Activated B cell treated with CpG ODN at 0.5 μM for 24 hours (primary cell): Measurements from ENCODE around the gene COL23A1. TPM values are rescaled to one million over a fixed set of nuclear protein-coding genes. Genes with fewer than 3 reads are reported as not detected.

Experiments used
- ATAC-seq: fragments of 200-7000 bp; cut with Tn5 transposase; one replicate; pipeline ENCODE4 v1.10.0; 2021; ENCODE audit warnings: low read depth, mild to moderate bottlenecking, moderate library complexity
- CTCF ChIA-PET: fragments of 350-600 bp; sonication (Branson Sonifier 250); formaldehyde crosslinking; loops from one replicate; lab custom pipeline; 2021; ENCODE audit warnings: antibody characterized with exemption; lab: Charles Lee
- POLR2A ChIA-PET: fragments of 350-600 bp; sonication (Branson Sonifier 250); formaldehyde crosslinking; loops from one replicate; lab custom pipeline; 2021; ENCODE audit warnings: antibody characterized with exemption; lab: Charles Lee
- DNase-seq: peaks from one replicate; pipeline ENCODE4 v3.0.0; 2022
- H3K27ac Mint-ChIP-seq: one replicate; pipeline ENCODE4 v1.8.0; 2020; ENCODE audit warnings: mixed read lengths
- H3K27me3 Mint-ChIP-seq: one replicate; pipeline ENCODE4 v1.8.0; 2021; ENCODE audit warnings: mixed read lengths
- H3K36me3 Mint-ChIP-seq: one replicate; pipeline ENCODE4 v1.8.0; 2021; ENCODE audit warnings: low read depth, mixed read lengths
- H3K4me1 Mint-ChIP-seq: one replicate; pipeline ENCODE4 v1.8.0; 2021; ENCODE audit warnings: mixed read lengths
- H3K4me3 Mint-ChIP-seq: one replicate; pipeline ENCODE4 v1.8.0; 2020; ENCODE audit warnings: mild to moderate bottlenecking, mixed read lengths
- H3K9me3 Mint-ChIP-seq: one replicate; pipeline ENCODE4 v1.8.0; 2020; ENCODE audit warnings: mixed read lengths
- CTCF ChIP-seq: fragments of 200-600 bp; IDR thresholded peaks from one replicate; pipeline ENCODE4 v1.8.0; 2022; ENCODE audit warnings: antibody characterized with exemption, mild to moderate bottlenecking
- intact Hi-C: fragments of 100-400 bp; cut with micrococcal nuclease; formaldehyde crosslinking; loops from one replicate; pipeline ENCODE4 v1.15.1; 2024
- total RNA-seq: library from RNA; stranded (reverse); gene quantifications from 2 replicates; pipeline ENCODE4 v1.2.3, GENCODE V29; 2022

The COL23A1 gene
- total RNA-seq, 1 donor from 2014 or later: not detected

GRCh38 chr5:178383919-178384815 is 206.0 kb downstream of the COL23A1 start:
- Mint-ChIP-seq H3K27ac (no peak overlapping the region), H3K27me3 (peaks cover 17% of the 10 kb centered on the region), H3K4me3 (no peak overlapping the region), H3K9me3 (no peaks in the 10 kb centered on the region), H3K4me1 (no peaks in the 10 kb centered on the region), H3K36me3 (no peaks in the 10 kb centered on the region)
- intact Hi-C loops: no loop called here
- ChIA-PET CTCF (no interaction called here), POLR2A (no interaction called here)
- ATAC-seq (no peak), DNase-seq (no peak)
- no peak for TF ChIP-seq CTCF

GRCh38 chr5:178383301-178383918 is 206.8 kb downstream of the COL23A1 start:
- H3K9me3 Mint-ChIP-seq: no peaks in the 10 kb centered on the region
- no peak for DNase-seq
- POLR2A ChIA-PET: no interaction called here
- H3K4me1 Mint-ChIP-seq: no peaks in the 10 kb centered on the region
- no peaks in the 10 kb centered on the region for H3K36me3 Mint-ChIP-seq
- no peak overlapping the region for H3K27ac Mint-ChIP-seq
- peaks cover 16% of the 10 kb centered on the region for H3K27me3 Mint-ChIP-seq
- intact Hi-C loops: no loop called here
- CTCF ChIA-PET: no interaction called here
- TF ChIP-seq CTCF: no peak
- no peak overlapping the region for H3K4me3 Mint-ChIP-seq
- no peak for ATAC-seq

- no peak for DNase-seq
- Mint-ChIP-seq H3K4me1 (no peaks in the 10 kb centered on the region), H3K36me3 (no peaks in the 10 kb centered on the region), H3K27ac (no peak overlapping the region), H3K27me3 (peaks cover 12% of the 10 kb centered on the region), H3K9me3 (no peaks in the 10 kb centered on the region), H3K4me3 (no peak overlapping the region)
- ChIA-PET CTCF (no interaction called here), POLR2A (no interaction called here)
- intact Hi-C loops: no loop called here
- no peak for ATAC-seq
- TF ChIP-seq CTCF: no peak
Observed at GRCh38 chr5:178382754-178383164, 207.4 kb downstream of the COL23A1 start.

- intact Hi-C loops: no loop called here
- DNase-seq (no peak), ATAC-seq (no peak)
- no peak for TF ChIP-seq CTCF
- H3K9me3 Mint-ChIP-seq: no peaks in the 10 kb centered on the region
- no peaks in the 10 kb centered on the region for H3K4me1 Mint-ChIP-seq
- no peak overlapping the region for H3K27ac Mint-ChIP-seq
- no peaks in the 10 kb centered on the region for H3K36me3 Mint-ChIP-seq
- peaks cover 6% of the 10 kb centered on the region for H3K27me3 Mint-ChIP-seq
- ChIA-PET POLR2A (no interaction called here), CTCF (no interaction called here)
- H3K4me3 Mint-ChIP-seq: no peak overlapping the region
Observed at GRCh38 chr5:178381921-178382695, 208.1 kb downstream of the COL23A1 start.

GRCh38 chr5:178381206-178381605 is 209.0 kb downstream of the COL23A1 start:
- ATAC-seq: no peak
- TF ChIP-seq CTCF: no peak
- H3K4me3 Mint-ChIP-seq: no peak overlapping the region
- ChIA-PET POLR2A (no interaction called here), CTCF (no interaction called here)
- peaks cover 5% of the 10 kb centered on the region for H3K27me3 Mint-ChIP-seq
- H3K4me1 Mint-ChIP-seq: no peaks in the 10 kb centered on the region
- H3K9me3 Mint-ChIP-seq: no peaks in the 10 kb centered on the region
- no peak for DNase-seq
- no peaks in the 10 kb centered on the region for H3K36me3 Mint-ChIP-seq
- H3K27ac Mint-ChIP-seq: no peak overlapping the region
- intact Hi-C loops: no loop called here
